ES-I3 (cell line): Measurements from ENCODE around the gene S100A3.
"Not testable (repeated sequence)": the region's sequence is repeated elsewhere in the genome, so short reads cannot be mapped to it uniquely, and the experiment has no call there.

Experiments used
- H3K36me3 ChIP-seq: 2 replicates; pipeline ENCODE4 v1.6.1; 2013; ENCODE audit warnings: mild to moderate bottlenecking, low read length, control low read depth, moderate library complexity; ENCODE audit not compliant: insufficient read depth
- H3K4me1 ChIP-seq: 2 replicates; pipeline ENCODE4 v1.6.1; 2013; ENCODE audit warnings: mild to moderate bottlenecking, control low read depth, low read length; ENCODE audit not compliant: insufficient read depth
- H3K9ac ChIP-seq: 2 replicates; pipeline ENCODE4 v1.6.1; 2013; ENCODE audit warnings: low read depth, mild to moderate bottlenecking, low read length, moderate library complexity
- H3K9me3 ChIP-seq: 2 replicates; pipeline ENCODE4 v1.6.1; 2013; ENCODE audit warnings: mild to moderate bottlenecking, low read length, moderate library complexity; ENCODE audit not compliant: control insufficient read depth, insufficient read depth

Gene S100A3

GRCh38 chr1:153548722-153549688, at the start of gene S100A3:
Gene S100A3 (minus strand): TSS chr1:153549258. CDS start chr1:153548485, 773 bp downstream.
- no peaks in the 10 kb centered on the region for H3K36me3 ChIP-seq
- peaks cover 67% of the 10 kb centered on the region for H3K4me1 ChIP-seq
- no peak within 1 kb of the TSS for H3K9ac ChIP-seq
- no peaks in the 10 kb centered on the region for H3K9me3 ChIP-seq

- H3K4me1 ChIP-seq = no peaks in the 10 kb centered on the region; the same call in 1 of the 2 replicates
- no peaks in the 10 kb centered on the region for H3K36me3 ChIP-seq
- H3K9ac ChIP-seq = no peak overlapping the region
- no peaks in the 10 kb centered on the region for H3K9me3 ChIP-seq
Observed at GRCh38 chr1:153598309-153599172, 49.5 kb upstream of the S100A3 start.

- no peak overlapping the region for H3K9ac ChIP-seq
- no peaks in the 10 kb centered on the region for H3K36me3 ChIP-seq
- peaks cover 3% of the 10 kb centered on the region; the same call in 1 of the 2 replicates for H3K4me1 ChIP-seq
- no peaks in the 10 kb centered on the region for H3K9me3 ChIP-seq
Observed at GRCh38 chr1:153597206-153597605, 48.1 kb upstream of the S100A3 start.

- Histone ChIP-seq H3K4me1 (0 out of 2 replicates have a peak, but pooled peaks cover 3% of the 10 kb centered on the region), H3K9ac (no peak overlapping the region), H3K9me3 (no peaks in the 10 kb centered on the region), H3K36me3 (no peaks in the 10 kb centered on the region)
Observed at GRCh38 chr1:153592748-153593147, 43.7 kb upstream of the S100A3 start.

GRCh38 chr1:153588482-153588881, 39.4 kb upstream of the S100A3 start:
- Histone ChIP-seq H3K9me3 (no peaks in the 10 kb centered on the region), H3K36me3 (no peaks in the 10 kb centered on the region), H3K9ac (no peak overlapping the region), H3K4me1 (0 out of 2 replicates have a peak, but pooled peaks cover 3% of the 10 kb centered on the region)

- H3K4me1 ChIP-seq, H3K36me3 ChIP-seq, H3K9ac ChIP-seq, H3K9me3 ChIP-seq: not testable (repeated sequence)
Observed at GRCh38 chr1:153588033-153588432, 39.0 kb upstream of the S100A3 start.

- Histone ChIP-seq H3K9me3 (no peaks in the 10 kb centered on the region), H3K4me1 (no peaks in the 10 kb centered on the region), H3K9ac (no peak overlapping the region), H3K36me3 (no peaks in the 10 kb centered on the region)
Observed at GRCh38 chr1:153587314-153587713, 38.3 kb upstream of the S100A3 start.

GRCh38 chr1:153586347-153586746, 37.3 kb upstream of the S100A3 start:
- Histone ChIP-seq H3K36me3 (no peaks in the 10 kb centered on the region), H3K9ac (no peak overlapping the region), H3K9me3 (no peaks in the 10 kb centered on the region), H3K4me1 (no peaks in the 10 kb centered on the region)

- H3K9me3 ChIP-seq = no peaks in the 10 kb centered on the region
- H3K36me3 ChIP-seq = no peaks in the 10 kb centered on the region
- H3K4me1 ChIP-seq = no peaks in the 10 kb centered on the region
- no peak overlapping the region for H3K9ac ChIP-seq
Observed at GRCh38 chr1:153585006-153585405, 35.9 kb upstream of the S100A3 start.

- Histone ChIP-seq H3K9me3 (no peaks in the 10 kb centered on the region), H3K36me3 (no peaks in the 10 kb centered on the region), H3K9ac (no peak overlapping the region)
Observed at GRCh38 chr1:153583976-153584375, 34.9 kb upstream of the S100A3 start.

GRCh38 chr1:153583514-153583913, 34.5 kb upstream of the S100A3 start:
- not testable (repeated sequence) for H3K36me3 ChIP-seq, H3K9ac ChIP-seq, H3K4me1 ChIP-seq, H3K9me3 ChIP-seq

More at GRCh38 chr1:153583976-153584375, 34.9 kb upstream of the S100A3 start:
- H3K4me1 ChIP-seq = peaks cover 3% of the 10 kb centered on the region

GRCh38 chr1:153582836-153583235, 33.8 kb upstream of the S100A3 start:
- peaks cover 12% of the 10 kb centered on the region for H3K4me1 ChIP-seq
- not testable (repeated sequence) for H3K9ac ChIP-seq, H3K36me3 ChIP-seq, H3K9me3 ChIP-seq

GRCh38 chr1:153578936-153579335, 29.9 kb upstream of the S100A3 start:
- Histone ChIP-seq H3K9ac (no peak overlapping the region), H3K36me3 (no peaks in the 10 kb centered on the region), H3K4me1 (peaks cover 15% of the 10 kb centered on the region), H3K9me3 (no peaks in the 10 kb centered on the region)

GRCh38 chr1:153578490-153578889, 29.4 kb upstream of the S100A3 start:
- peaks cover 15% of the 10 kb centered on the region for H3K4me1 ChIP-seq
- no peaks in the 10 kb centered on the region for H3K9me3 ChIP-seq
- no peak overlapping the region for H3K9ac ChIP-seq
- H3K36me3 ChIP-seq = no peaks in the 10 kb centered on the region
